ENCODE data around the gene ATG14. TPM values are rescaled to one million over a fixed set of nuclear protein-coding genes. Genes with fewer than 3 reads are reported as not detected.

Gene ATG14
- total and polyA plus RNA-seq, 2 donors from 2014 or later: 5.2 to 13.3 TPM

DNA sequence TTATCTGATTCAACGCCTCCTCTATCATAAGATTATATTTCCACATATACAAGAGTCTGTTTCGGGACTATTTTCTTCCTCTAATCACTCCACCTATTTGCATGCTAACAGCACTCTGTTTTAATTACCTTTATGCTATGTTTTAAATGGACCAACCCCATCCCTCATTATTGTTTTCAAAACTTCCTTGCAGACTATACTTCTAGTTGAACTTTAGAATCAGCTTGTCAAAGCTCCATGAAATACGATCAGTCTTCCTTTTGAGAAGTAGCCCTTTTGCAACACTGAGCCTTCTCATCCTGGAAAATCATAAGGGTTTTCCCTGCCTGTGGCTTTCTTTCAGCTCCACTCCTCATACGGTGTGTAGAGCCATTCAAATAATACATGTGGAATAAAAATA is 36.9 kb downstream of the ATG14 start:
- H3K4me3 ChIP-seq (ENCODE audit: low read length in 3 of 3): no peak overlapping the region
- DNase-seq: no peak
- H3K27ac ChIP-seq (ENCODE audit: low read depth in 2 of 2, low read length in 2 of 2): no peak overlapping the region
- H3K36me3 ChIP-seq (ENCODE audit: control insufficient read depth in 2 of 3, insufficient read depth in 3 of 3, low read length in 3 of 3): peaks cover 6 to 20% (median 14%) of the 10 kb centered on the region in 3 donors
- no peaks in the 10 kb centered on the region for H3K9me3 ChIP-seq (ENCODE audit: control insufficient read depth in 2 of 3, insufficient read depth in 1 of 3, low read length in 3 of 3)
- H3K9ac ChIP-seq (ENCODE audit: low read length in 3 of 3): no peak overlapping the region
- no peak for FAIRE-seq
- intact Hi-C loops (cut with DNase I): no loop called here
- H3K4me1 ChIP-seq (ENCODE audit: control insufficient read depth in 2 of 3, insufficient read depth in 2 of 3, low read depth in 1 of 3, low read length in 3 of 3): no peaks in the 10 kb centered on the region
- no peak for TF ChIP-seq CTCF (IDR thresholded peaks at IDR 0.05; ENCODE audit: borderline replicate concordance, extremely low read depth, insufficient read depth)
- no peaks in the 10 kb centered on the region for H3K27me3 ChIP-seq (ENCODE audit: control insufficient read depth, insufficient read depth, low read length)

DNA sequence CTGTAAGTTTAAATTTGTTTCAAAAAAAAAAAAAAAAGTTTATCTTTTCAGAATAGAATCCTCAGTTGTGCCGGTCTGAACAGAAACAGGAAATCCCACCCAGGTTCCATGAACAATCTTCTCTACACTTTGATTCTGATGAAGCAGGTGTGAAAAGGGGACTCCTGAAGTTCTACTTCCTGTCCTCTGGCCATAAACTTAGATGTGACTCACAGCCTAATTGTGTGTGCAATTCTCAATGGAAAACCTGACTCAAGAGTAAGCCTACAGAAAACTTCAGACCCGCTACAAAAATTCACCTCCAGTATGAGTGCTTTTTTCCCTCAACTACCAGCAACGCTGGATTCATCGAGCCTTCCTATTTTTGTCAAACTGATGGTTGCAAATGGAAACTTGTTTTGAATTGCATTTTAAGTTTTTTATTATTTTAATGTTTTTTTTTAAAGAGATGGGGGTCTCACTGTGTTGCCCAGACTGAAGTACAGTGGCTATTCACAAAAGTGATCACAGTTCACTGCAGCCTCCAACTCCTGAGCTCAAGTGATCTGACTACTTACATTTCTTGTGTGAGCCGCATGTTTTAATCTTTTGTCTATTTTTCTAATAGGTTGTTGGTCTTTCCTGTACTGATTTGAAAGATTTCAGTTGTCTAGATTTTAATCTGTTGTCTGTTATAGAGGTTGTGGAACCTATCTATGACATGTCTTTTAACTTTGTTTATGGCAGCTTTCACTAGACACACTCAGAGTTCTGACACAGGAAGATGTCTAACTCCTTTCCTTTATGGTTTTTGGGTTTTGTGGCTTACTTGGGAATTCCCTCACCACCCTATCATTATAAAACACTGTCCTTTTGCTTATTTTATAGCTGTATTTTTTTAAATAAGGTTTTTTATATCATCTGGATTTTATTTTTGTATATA is 37.6 kb downstream of the ATG14 start:
- H3K4me1 ChIP-seq (ENCODE audit: control insufficient read depth in 2 of 3, insufficient read depth in 2 of 3, low read depth in 1 of 3, low read length in 3 of 3): no peaks in the 10 kb centered on the region
- TF ChIP-seq CTCF (IDR thresholded peaks at IDR 0.05; ENCODE audit: borderline replicate concordance, extremely low read depth, insufficient read depth): no peak
- intact Hi-C loops (cut with DNase I): no loop called here
- FAIRE-seq: no peak
- H3K27me3 ChIP-seq (ENCODE audit: control insufficient read depth, insufficient read depth, low read length): no peaks in the 10 kb centered on the region
- no peak for DNase-seq
- H3K4me3 ChIP-seq (ENCODE audit: low read length in 3 of 3): no peak overlapping the region
- no peak overlapping the region for H3K9ac ChIP-seq (ENCODE audit: low read length in 3 of 3)
- peaks cover 6 to 20% (median 17%) of the 10 kb centered on the region in 3 donors for H3K36me3 ChIP-seq (ENCODE audit: control insufficient read depth in 2 of 3, insufficient read depth in 3 of 3, low read length in 3 of 3)
- no peak overlapping the region for H3K27ac ChIP-seq (ENCODE audit: low read depth in 2 of 2, low read length in 2 of 2)
- no peaks in the 10 kb centered on the region for H3K9me3 ChIP-seq (ENCODE audit: control insufficient read depth in 2 of 3, insufficient read depth in 1 of 3, low read length in 3 of 3)

- no peak for TF ChIP-seq CTCF (IDR thresholded peaks at IDR 0.05; ENCODE audit: borderline replicate concordance, extremely low read depth, insufficient read depth)
- Histone ChIP-seq H3K9ac (ENCODE audit: low read length in 3 of 3) (no peak overlapping the region), H3K4me3 (ENCODE audit: low read length in 3 of 3) (no peak overlapping the region), H3K36me3 (ENCODE audit: control insufficient read depth in 2 of 3, insufficient read depth in 3 of 3, low read length in 3 of 3) (peaks cover 6 to 17% (median 15%) of the 10 kb centered on the region in 3 donors), H3K27me3 (ENCODE audit: control insufficient read depth, insufficient read depth, low read length) (no peaks in the 10 kb centered on the region), H3K9me3 (ENCODE audit: control insufficient read depth in 2 of 3, insufficient read depth in 1 of 3, low read length in 3 of 3) (no peaks in the 10 kb centered on the region), H3K27ac (ENCODE audit: low read depth in 2 of 2, low read length in 2 of 2) (no peak overlapping the region), H3K4me1 (ENCODE audit: control insufficient read depth in 2 of 3, insufficient read depth in 2 of 3, low read depth in 1 of 3, low read length in 3 of 3) (no peaks in the 10 kb centered on the region)
- intact Hi-C loops (cut with DNase I): no loop called here
- no peak for DNase-seq
- no peak for FAIRE-seq
These were observed 38.8 kb downstream of the ATG14 start for GRCh38 chr14:55372825-55373224.

All from kidney (tissue), 14 donors.